RWPE1 (cell line): ENCODE data around the gene CS.

Experiments
- CTCF ChIA-PET: fragments of 350-600 bp; sonication (Branson Sonifier 250); formaldehyde crosslinking; extraction: SDS; loops from one replicate; lab custom pipeline; 2021; lab: Yijun Ruan, JAX
- POLR2A ChIA-PET: fragments of 400-600 bp; formaldehyde crosslinking; extraction: SDS; loops from one replicate; lab custom pipeline; 2020; ENCODE audit warnings: antibody characterized with exemption; ENCODE audit not compliant: low non-redundant PET; lab: Yijun Ruan, JAX
- DNase-seq: peaks from one replicate; pipeline ENCODE4 v3.0.0; 2012; ENCODE audit warnings: low spot score
- H3K27ac ChIP-seq: fragments of 450-650 bp; 2 replicates; pipeline ENCODE4 v1.5.1; 2017
- CTCF ChIP-seq: fragments of 450-650 bp; conservative IDR thresholded peaks from 2 replicates; pipeline ENCODE4 v1.5.1; 2017; ENCODE audit warnings: low read depth, mild to moderate bottlenecking

Gene CS

DNA sequence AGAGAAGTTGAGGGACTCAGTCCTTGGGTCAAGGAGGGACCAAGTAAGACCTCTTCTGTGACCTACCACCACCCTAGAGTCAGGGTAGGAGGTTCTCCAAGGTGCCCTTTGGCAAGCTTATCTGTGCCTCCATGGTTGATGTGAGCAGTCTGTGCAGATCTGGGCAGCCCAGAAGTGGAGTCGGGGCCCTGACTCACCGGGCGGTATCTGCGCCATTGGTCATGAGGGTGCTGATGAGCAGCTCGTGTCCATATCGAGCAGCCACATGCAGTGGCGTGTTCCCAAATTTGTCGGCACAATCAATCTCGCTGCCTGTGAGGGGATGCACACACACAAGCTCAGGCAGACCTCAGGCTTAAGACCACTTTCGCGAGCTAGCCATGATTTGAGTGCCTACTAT lies 47.0 kb downstream of the CS start:
- ChIA-PET POLR2A (no interaction called here), CTCF (no interaction called here)
- no peak for TF ChIP-seq CTCF
- DNase-seq = no peak
- no peak overlapping the region for H3K27ac ChIP-seq

GRCh38 chr12:56252649-56253048 lies 47.5 kb downstream of the CS start:
- no peak for DNase-seq
- H3K27ac ChIP-seq = no peak overlapping the region
- TF ChIP-seq CTCF = no peak
- CTCF ChIA-PET = interaction anchor here (0.6 kb wide), 1 partner anchor 46 kb away, joined by 4 read pairs; no protein-coding TSS in a partner anchor
- POLR2A ChIA-PET = no interaction called here

DNA sequence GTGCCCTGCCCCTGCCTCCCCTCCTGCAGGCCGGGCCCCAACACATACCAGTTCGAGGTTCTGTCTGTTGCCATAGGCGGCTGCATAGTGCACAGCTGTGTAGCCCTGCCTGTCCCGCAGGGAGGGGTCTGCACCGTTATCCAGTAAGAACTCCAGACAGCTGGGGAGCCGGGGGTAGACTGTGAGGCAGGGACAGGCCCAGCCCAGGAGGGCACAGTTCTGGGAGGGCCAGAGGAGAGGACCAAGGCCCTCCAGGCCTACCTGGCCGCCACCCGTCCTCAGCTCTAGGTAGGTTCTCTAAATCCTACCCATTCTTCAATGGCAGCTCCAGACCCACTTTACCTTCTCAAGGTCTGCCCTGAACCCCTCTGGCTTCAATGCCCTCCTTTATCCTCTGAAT lies 51.4 kb downstream of the CS start:
- POLR2A ChIA-PET = interaction anchor here (0.5 to 0.6 kb wide), 2 partner anchors 19 to 1523 kb away, joined by 3 to 4 read pairs; partner anchors contain the start of gene METTL1
- DNase-seq = no peak
- CTCF ChIA-PET = interaction anchor here (0.6 to 1.4 kb wide), 2 partner anchors 9 to 67 kb away, joined by 3 to 4 read pairs; partner anchors contain the start of gene ANKRD52
- no peak for TF ChIP-seq CTCF
- peak overlapping the region; percentile 2; the same call in 1 of the 2 replicates for H3K27ac ChIP-seq

DNA sequence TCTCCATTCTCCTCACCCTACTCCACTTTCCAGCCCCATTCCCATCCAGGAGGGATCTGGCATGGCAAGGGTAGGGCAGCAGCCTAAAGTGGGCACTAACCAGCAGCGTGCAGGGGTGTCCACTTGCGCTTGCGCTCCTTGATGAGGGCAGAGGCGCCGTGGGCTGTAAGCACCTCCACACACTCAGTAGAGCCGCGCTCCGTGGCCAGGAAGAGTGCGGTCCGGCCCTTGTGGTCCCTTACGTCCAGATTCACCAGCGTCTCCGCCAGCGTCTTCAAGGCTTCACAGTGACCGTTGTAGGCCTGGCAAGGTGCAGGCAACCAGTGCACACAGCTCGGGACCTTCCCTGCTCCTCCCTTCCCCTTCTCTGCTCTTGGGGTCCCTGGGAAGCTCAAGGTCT lies 52.2 kb downstream of the CS start:
- no peak for TF ChIP-seq CTCF
- ChIA-PET CTCF (interaction anchor here (0.7 to 1.4 kb wide), 2 partner anchors 10 to 128 kb away, joined by 4 read pairs; partner anchors contain the start of gene ANKRD52), POLR2A (interaction anchor here (0.5 to 0.6 kb wide), 2 partner anchors 19 to 1524 kb away, joined by 3 to 4 read pairs; partner anchors contain the start of gene METTL1)
- H3K27ac ChIP-seq = 0 out of 2 replicates have a peak overlapping the region, but pooled peaks have one; percentile 4
- no peak for DNase-seq

- H3K27ac ChIP-seq = peak overlapping the region; percentile 42
- DNase-seq = no peak
- TF ChIP-seq CTCF = no peak
- POLR2A ChIA-PET = no interaction called here
- CTCF ChIA-PET = no interaction called here
These were observed 55.6 kb downstream of the CS start for GRCh38 chr12:56244494-56244893.

DNA sequence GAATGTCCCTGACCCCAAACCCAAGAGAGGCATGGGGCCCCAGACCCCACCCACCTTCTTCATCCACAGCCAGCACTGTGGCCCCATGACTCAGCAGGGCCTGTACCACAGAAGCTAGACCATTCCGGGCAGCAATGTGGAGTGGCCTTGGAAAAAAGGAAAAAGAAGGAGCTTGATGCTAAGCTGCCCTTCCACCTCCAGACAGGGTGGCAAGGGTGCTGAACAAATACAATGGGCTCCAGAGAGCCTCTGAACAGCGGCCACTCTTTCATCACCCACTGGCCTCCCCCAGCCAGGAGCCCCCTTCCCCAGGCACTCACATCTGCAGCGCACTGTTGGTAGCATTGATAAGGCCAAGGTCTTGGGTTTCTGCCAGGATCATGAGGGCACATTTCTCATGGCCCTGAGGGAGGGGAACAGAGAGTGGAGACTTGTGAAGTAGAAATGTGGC lies 56.4 kb downstream of the CS start:
- peak overlapping the region; percentile 42 for H3K27ac ChIP-seq
- POLR2A ChIA-PET = no interaction called here
- DNase-seq = no peak
- no peak for TF ChIP-seq CTCF
- CTCF ChIA-PET = no interaction called here
